Measurements from ENCODE around the gene ADSS2.
"Not testable (repeated sequence)": the region's sequence is repeated elsewhere in the genome, so short reads cannot be mapped to it uniquely, and the experiment has no call there.

Gene ADSS2

DNA sequence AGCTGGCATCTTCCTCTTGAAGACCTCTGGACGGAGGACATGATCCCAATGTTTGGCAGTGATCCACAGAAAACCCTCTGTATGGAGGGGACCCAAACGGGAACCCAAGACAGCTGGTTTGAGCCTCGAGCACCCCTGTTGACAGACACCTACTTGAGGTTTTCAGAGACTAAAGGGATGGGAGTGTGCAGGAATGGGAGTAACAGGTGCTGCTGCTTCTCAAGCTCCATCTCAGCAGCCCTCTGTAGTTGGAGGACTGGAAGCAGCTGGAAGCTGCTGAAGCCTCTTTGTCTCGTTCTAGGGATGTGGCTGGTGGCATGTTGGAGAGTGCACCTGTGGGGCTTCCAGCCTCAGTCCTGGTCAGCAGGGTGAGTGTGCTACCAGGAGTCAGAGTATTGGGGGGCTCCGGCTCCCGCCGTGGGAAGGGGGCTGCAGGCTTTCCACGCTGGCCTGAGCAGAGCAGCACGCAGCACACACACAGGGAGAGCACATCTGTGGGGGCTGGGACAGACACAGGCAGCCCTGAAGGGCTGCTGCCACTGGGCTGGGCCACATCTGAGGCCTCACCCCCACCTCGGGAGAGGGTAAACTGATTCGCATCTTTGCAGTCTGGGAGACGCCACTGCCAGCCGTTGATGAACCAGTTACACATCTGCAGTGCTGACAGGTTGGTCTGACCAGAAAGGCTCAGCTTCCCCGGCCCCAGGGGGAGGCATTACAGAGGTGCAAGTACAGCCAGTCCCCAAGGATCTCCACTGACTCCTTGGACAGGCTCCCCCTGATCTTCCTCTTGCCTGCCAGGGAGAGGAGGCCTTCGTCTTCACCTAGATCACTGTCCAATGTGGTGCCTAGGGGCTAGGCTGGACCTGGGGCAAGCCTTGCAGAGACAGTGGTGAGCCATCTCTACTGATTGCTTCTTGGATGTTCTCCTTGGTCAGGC lies 56.6 kb downstream of the ADSS2 start:
- no peak for DNase-seq

DNA sequence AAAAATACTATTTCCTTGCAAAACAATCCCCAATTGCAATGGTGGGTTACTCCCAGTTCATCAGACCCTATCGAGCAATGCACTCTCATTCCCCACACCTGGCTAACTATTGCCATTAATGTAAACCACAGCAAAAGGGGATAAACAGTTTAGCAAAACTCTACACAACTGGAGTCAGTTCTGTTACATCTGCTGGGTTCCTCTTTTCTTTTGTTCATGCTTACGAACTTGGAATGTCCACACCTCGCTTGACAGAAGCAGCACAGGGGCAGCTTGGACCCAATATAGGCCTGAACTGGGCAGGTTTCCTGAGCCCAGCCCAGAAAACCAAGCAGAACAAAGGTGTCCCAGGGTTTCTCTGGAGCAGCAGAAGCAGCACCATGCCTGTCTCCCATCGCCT lies 57.4 kb downstream of the ADSS2 start:
- DNase-seq = no peak

GRCh38 chr1:244393604-244394176 lies 58.0 kb downstream of the ADSS2 start:
- DNase-seq = no peak

GRCh38 chr1:244391761-244392160 lies 59.9 kb downstream of the ADSS2 start:
- DNase-seq = no peak

GRCh38 chr1:244388961-244389360 lies 62.7 kb downstream of the ADSS2 start:
- DNase-seq = no peak

DNA sequence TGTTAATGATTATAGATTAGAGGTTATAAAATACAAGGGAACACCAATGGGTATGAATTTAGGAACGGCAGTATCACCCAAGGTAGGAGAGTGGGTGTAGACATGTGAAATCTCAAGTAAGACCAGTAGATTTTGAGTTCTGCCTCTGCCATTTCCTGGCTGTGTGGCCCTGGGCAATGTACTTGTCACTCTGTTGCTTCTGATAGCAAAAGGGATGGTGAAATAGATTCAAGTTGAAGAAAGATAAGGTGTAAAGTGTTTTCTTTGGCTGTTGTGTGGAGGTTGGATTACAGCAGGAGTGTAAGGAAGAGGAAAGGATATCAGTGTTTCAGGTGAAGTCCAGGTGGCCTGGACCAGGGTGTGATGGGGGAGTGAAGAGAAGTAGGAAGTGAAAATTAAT lies 64.3 kb downstream of the ADSS2 start:
- no peak for DNase-seq

- DNase-seq = no peak
Observed at GRCh38 chr1:244386595-244386994, 65.1 kb downstream of the ADSS2 start.

- no peak for DNase-seq
Observed at GRCh38 chr1:244384066-244384465, 67.6 kb downstream of the ADSS2 start.

GRCh38 chr1:244383278-244383884 lies 68.3 kb downstream of the ADSS2 start:
- no peak for DNase-seq

- no peak for DNase-seq
Observed at GRCh38 chr1:244381878-244382565, 69.7 kb downstream of the ADSS2 start.

DNA sequence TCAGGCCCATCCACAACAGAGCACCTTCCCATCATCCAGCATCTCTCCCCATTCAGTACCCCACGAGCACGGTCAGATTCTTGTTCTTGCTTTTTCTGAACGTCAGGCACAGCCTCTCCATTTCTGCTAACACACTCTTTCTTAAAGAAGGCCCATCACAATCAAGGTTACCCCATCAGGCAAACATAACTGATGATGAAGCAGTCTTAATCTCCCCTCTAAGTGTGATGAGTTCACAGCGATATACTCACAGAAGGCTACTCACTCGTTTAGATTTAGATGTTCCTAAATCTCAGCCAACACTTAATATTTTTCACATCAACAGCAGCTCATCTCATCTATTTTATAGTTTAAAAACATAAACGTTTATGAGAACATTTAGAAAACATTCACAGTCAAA lies 75.6 kb downstream of the ADSS2 start:
- DNase-seq = no peak

- no peak for DNase-seq
Observed at GRCh38 chr1:244375051-244375450, 76.7 kb downstream of the ADSS2 start.

DNA sequence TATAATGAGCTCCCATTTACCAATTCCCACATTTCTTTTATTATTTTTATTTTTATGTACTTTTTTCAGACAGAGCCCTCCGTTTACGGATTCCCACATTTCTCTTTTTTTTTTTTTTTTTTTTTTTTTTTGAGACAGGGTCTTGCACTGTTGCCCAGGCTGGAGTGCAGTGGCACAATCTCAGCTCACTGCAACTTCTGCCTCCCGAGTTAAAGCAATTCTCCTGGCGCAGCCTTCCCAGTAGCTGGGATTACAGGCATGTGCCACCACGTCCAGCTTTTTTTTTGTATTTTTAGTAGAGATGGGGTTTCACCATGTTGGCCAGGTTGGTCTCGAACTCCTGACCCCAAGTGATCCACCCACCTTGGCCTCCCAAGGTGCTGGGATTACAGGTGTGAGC lies 77.2 kb downstream of the ADSS2 start:
- DNase-seq = not testable (repeated sequence)

DNA sequence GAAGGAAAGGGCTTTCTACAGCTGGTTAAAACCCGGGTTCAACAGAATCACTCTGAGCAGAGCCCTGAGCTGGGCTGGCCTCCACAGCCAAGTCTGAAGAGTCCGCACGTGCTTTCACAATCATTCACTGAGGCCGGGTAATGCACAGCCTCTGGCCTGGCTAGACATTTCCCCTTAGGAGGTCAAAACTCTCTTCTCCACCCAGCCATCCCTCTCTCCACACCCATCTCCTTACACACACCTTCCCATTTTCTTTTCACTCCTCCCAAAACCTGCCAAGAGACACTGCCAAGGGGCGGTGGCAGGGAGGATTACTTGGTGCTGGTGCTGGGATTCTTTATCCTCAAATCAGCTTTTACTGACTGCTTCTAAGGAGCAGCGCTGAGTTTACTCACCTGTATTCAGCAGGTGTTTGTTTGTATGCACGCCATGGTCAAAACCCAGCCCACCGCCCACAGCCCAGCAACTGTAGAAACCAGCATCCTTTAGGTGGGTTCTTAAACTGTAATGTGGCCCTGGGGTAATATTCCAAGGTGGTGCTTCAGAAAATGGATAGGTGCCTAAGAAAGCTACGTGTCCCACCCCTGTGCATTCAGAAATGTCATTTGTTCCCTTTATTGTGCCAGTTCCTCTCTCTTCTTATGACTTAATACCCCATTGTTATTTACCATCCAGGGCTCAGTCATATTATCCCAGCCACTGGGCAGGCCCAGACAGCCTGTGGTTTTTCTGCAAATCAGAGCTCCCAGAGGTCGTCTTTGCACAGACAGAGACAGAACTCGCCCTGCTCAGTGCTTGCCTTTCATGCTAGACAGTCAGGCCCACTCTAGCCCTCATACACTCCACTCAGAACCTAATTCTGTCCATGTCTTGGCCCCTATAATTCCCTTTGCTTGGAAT lies 80.2 kb downstream of the ADSS2 start:
- DNase-seq = peak; percentile 23

DNA sequence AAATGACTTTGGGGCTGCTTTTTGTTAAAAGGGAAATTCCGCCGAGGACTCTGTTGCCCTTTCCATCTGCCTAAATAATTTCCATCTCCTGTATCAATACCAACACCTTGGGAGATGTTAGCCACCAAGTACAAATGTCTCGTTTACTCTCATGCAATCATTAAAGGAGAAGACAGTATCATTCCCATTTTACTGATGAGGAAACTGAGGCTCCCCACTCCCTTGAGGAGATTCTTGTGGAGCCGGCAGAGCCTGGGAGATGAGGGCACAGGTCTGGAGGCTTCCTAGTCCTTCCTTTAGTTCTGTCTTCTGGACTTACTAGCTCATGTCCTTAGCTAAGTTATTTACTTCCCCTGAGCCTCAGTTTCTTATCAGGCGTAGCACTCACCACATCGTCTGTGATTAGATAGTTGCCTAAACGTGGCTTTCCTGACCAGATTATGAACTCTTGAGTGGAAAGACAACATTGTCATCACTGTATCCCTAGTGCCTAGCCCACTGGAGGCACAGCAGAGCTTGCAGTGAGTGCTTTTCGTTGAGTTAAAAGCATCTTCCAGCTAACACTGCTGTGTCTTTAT lies 81.6 kb downstream of the ADSS2 start:
- DNase-seq = no peak

- DNase-seq = peak; percentile 77
Observed at GRCh38 chr1:244369256-244370057, 82.3 kb downstream of the ADSS2 start.

DNA sequence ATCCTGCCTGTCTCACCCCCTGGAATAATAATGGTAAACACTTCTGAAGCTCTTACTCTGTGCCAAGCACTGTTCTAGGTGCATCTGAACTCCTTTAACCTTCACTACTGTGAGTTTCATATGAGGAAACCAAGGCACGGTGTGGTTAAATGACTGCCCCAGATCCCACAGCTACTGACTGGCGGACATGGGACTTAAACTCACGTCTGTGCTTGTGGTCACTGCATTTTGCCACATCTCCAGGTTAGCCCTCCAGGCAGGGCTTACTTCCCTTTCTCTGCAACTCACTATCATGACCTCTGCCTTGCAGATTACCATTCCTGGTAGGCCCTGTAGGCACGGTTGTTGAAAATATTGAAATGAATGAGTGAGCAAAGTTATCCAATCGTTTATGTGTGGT lies 83.4 kb downstream of the ADSS2 start:
- no peak for DNase-seq

- DNase-seq = no peak
Observed at GRCh38 chr1:244367399-244368114, 84.2 kb downstream of the ADSS2 start.

DNA sequence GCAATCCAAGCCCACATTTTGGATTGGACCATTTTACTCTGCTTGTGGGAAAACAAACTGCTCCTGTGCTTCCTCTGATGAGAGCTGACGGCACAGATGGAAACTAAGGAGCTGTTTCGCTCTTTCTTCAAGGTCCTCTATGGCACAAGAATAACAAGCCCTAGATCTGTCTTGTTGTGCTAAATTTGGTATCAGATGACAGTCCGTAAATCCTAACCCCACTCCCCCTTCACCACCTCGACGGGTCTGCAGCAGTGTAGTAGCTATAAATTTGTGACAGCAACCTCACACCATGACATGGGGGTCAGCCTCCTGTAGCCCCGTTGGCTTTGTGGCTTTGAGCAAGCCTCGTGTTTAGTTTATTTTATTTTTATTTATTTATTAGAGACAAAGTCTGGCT lies 85.9 kb downstream of the ADSS2 start:
- no peak for DNase-seq

DNA sequence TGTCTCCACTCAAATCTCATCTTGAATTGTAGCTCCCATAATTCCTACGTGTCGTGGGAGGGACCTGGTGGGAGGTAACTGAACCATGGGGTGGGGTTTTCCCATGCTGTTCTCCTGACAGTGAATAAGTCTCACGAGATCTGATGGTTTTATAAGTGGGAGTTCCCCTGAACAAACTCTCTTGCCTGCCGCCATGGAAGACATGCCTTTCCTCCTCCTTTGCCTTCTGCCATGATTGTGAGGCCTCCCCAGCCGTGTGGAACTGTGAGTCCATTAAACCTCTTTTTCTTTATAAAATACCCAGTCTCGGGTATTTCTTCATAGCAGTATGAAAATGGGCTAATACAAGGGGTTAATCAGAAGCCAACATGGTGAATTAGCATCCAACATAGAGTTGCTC lies 86.4 kb downstream of the ADSS2 start:
- not testable (repeated sequence) for DNase-seq

All from NCI-H1436 (cell line).